Lower lobe of right lung (tissue), 2 donors: ENCODE measurements around the gene FGD3. TPM values are rescaled to one million over a fixed set of nuclear protein-coding genes. Genes with fewer than 3 reads are reported as not detected.
A peak's percentile ranks its signal among the peaks of the same experiment; 100 is the strongest.

ENCODE experiments used
- ATAC-seq, 2 donors: fragments of 200-7000 bp; cut with Tn5 transposase; one replicate each; pipeline ENCODE4 v1.9.1; 2020 to 2022; ENCODE audit warnings: mild to moderate bottlenecking in 2 of 2, moderate library complexity in 2 of 2
- DNase-seq: peaks from one replicate; pipeline ENCODE4 v3.0.0-alpha.2; 2020
- H3K27ac ChIP-seq: fragments of 200-600 bp; one replicate; pipeline ENCODE4 v1.8.0; 2022
- H3K27me3 ChIP-seq: fragments of 200-600 bp; one replicate; pipeline ENCODE4 v1.8.0; 2022; ENCODE audit warnings: low read depth
- H3K36me3 ChIP-seq: fragments of 200-600 bp; one replicate; pipeline ENCODE4 v1.8.0; 2022; ENCODE audit warnings: mild to moderate bottlenecking
- H3K4me1 ChIP-seq: fragments of 200-600 bp; one replicate; pipeline ENCODE4 v1.8.0; 2022
- H3K4me3 ChIP-seq: fragments of 200-600 bp; one replicate; pipeline ENCODE4 v1.8.0; 2022; ENCODE audit warnings: mild to moderate bottlenecking
- H3K9me3 ChIP-seq: fragments of 200-600 bp; one replicate; pipeline ENCODE4 v1.8.0; 2022
- CTCF ChIP-seq: fragments of 200-600 bp; IDR thresholded peaks from one replicate; pipeline ENCODE4 v1.8.0; 2022; ENCODE audit warnings: antibody characterized with exemption, mild to moderate bottlenecking
- intact Hi-C: fragments of 100-400 bp; cut with DNase I; formaldehyde crosslinking; loops from one replicate; pipeline ENCODE4 v1.11.0; 2022
- total RNA-seq: library from RNA; stranded (reverse); fragmentation: NEBNext Ultra II Directional; extraction: Animal tissue kit (Norgen Biotek cat#: 25700); gene quantifications from one replicate; pipeline ENCODE4 v1.2.1, GENCODE V29; 2021
- donor health status: DM: no; HTN: yes; CAD: no; lungs with severe emphysema.

Gene FGD3
- total RNA-seq, 1 donor from 2014 or later = 23.9 TPM

- Histone ChIP-seq H3K27me3 (no peaks in the 10 kb centered on the region), H3K4me1 (peaks cover 8% of the 10 kb centered on the region), H3K36me3 (peaks cover 34% of the 10 kb centered on the region), H3K9me3 (no peaks in the 10 kb centered on the region), H3K4me3 (no peak overlapping the region), H3K27ac (no peak overlapping the region)
- ATAC-seq (no peak), DNase-seq (no peak)
- intact Hi-C loops = no loop called here
- no peak for TF ChIP-seq CTCF
Observed at GRCh38 chr9:93024986-93025630, 77.8 kb downstream of the FGD3 start.

GRCh38 chr9:93025736-93026135 lies 78.4 kb downstream of the FGD3 start:
- H3K27ac ChIP-seq = no peak overlapping the region
- no peaks in the 10 kb centered on the region for H3K9me3 ChIP-seq
- H3K4me1 ChIP-seq = peaks cover 8% of the 10 kb centered on the region
- H3K4me3 ChIP-seq = no peak overlapping the region
- H3K36me3 ChIP-seq = peaks cover 28% of the 10 kb centered on the region
- H3K27me3 ChIP-seq = no peaks in the 10 kb centered on the region
- intact Hi-C loops = no loop called here
- no peak for TF ChIP-seq CTCF
- no peak for DNase-seq
- ATAC-seq = peak in 1 of 2 donors; percentile 5

GRCh38 chr9:93026640-93027039 lies 79.3 kb downstream of the FGD3 start:
- Histone ChIP-seq H3K4me3 (no peak overlapping the region), H3K27me3 (no peaks in the 10 kb centered on the region), H3K9me3 (no peaks in the 10 kb centered on the region), H3K27ac (no peak overlapping the region), H3K4me1 (peaks cover 13% of the 10 kb centered on the region), H3K36me3 (peaks cover 19% of the 10 kb centered on the region)
- TF ChIP-seq CTCF = no peak
- DNase-seq = no peak
- intact Hi-C loops = no loop called here
- ATAC-seq = no peak

GRCh38 chr9:93027750-93028149 lies 80.4 kb downstream of the FGD3 start:
- TF ChIP-seq CTCF = no peak
- Histone ChIP-seq H3K9me3 (no peaks in the 10 kb centered on the region), H3K4me1 (peaks cover 13% of the 10 kb centered on the region), H3K36me3 (peaks cover 8% of the 10 kb centered on the region), H3K27me3 (no peaks in the 10 kb centered on the region), H3K4me3 (no peak overlapping the region), H3K27ac (no peak overlapping the region)
- intact Hi-C loops = no loop called here
- ATAC-seq (no peak), DNase-seq (no peak)

GRCh38 chr9:93028448-93029006 lies 81.2 kb downstream of the FGD3 start:
- DNase-seq = no peak
- H3K27me3 ChIP-seq = no peaks in the 10 kb centered on the region
- H3K4me1 ChIP-seq = peaks cover 13% of the 10 kb centered on the region
- H3K36me3 ChIP-seq = no peaks in the 10 kb centered on the region
- no peaks in the 10 kb centered on the region for H3K9me3 ChIP-seq
- H3K4me3 ChIP-seq = no peak overlapping the region
- no peak overlapping the region for H3K27ac ChIP-seq
- no peak for TF ChIP-seq CTCF
- intact Hi-C loops = no loop called here
- ATAC-seq = peak; percentile 31 to 54
